CD8-positive, alpha-beta memory T cell (primary cell): Measurements from ENCODE around the gene AURKB. TPM values are rescaled to one million over a fixed set of nuclear protein-coding genes. Genes with fewer than 3 reads are reported as not detected.

Experiments
- CTCF ChIA-PET: fragments of 350-600 bp; sonication (Branson Sonifier 250); formaldehyde crosslinking; loops from one replicate; lab custom pipeline; 2021; ENCODE audit warnings: antibody characterized with exemption; lab: Charles Lee
- POLR2A ChIA-PET: fragments of 350-600 bp; sonication (Branson Sonifier 250); formaldehyde crosslinking; loops from one replicate; lab custom pipeline; 2021; ENCODE audit warnings: antibody characterized with exemption; lab: Charles Lee
- DNase-seq, 5 donors: peaks; one replicate each; pipeline versions ENCODE4 v3.0.0 to v3.0.0-alpha.2; 2020 to 2022; ENCODE audit warnings: mixed read lengths in 1 of 5
- H3K27ac ChIP-seq: one replicate; pipeline ENCODE4 v1.7.0; 2013; ENCODE audit warnings: low read depth, mild to moderate bottlenecking, low read length, moderate library complexity
- H3K27me3 ChIP-seq: 2 replicates; pipeline ENCODE4 v1.7.0; 2013; ENCODE audit warnings: low read length, mild to moderate bottlenecking; ENCODE audit not compliant: insufficient read depth, poor library complexity, severe bottlenecking
- H3K36me3 ChIP-seq: 2 replicates; pipeline ENCODE4 v1.7.0; 2013; ENCODE audit warnings: mild to moderate bottlenecking, low read length, moderate library complexity; ENCODE audit not compliant: insufficient read depth
- H3K4me1 ChIP-seq: 2 replicates; pipeline ENCODE4 v1.7.0; 2013; ENCODE audit warnings: mild to moderate bottlenecking, low read length, moderate library complexity; ENCODE audit not compliant: insufficient read depth
- H3K4me3 ChIP-seq: 2 replicates; pipeline ENCODE4 v1.7.0; 2013; ENCODE audit warnings: mild to moderate bottlenecking, low read length
- H3K9me3 ChIP-seq: 2 replicates; pipeline ENCODE4 v1.7.0; 2013; ENCODE audit warnings: mild to moderate bottlenecking, low read length
- H3K27ac Mint-ChIP-seq, 8 donors: one replicate each; pipeline ENCODE4 v1.8.0; 2020 to 2021; ENCODE audit warnings: mixed read lengths in 8 of 8, mild to moderate bottlenecking in 6 of 8, inconsistent platforms in 3 of 8, moderate library complexity in 3 of 8
- H3K27me3 Mint-ChIP-seq, 2 donors: one replicate each; pipeline ENCODE4 v1.8.0; 2020 to 2021; ENCODE audit warnings: mixed read lengths in 2 of 2, mild to moderate bottlenecking in 1 of 2, moderate library complexity in 1 of 2
- H3K36me3 Mint-ChIP-seq, 3 donors: one replicate each; pipeline ENCODE4 v1.8.0; 2020 to 2021; ENCODE audit warnings: mixed read lengths in 3 of 3, inconsistent platforms in 1 of 3, mild to moderate bottlenecking in 1 of 3
- H3K4me1 Mint-ChIP-seq, 3 donors: one replicate each; pipeline ENCODE4 v1.8.0; 2020 to 2021; ENCODE audit warnings: mixed read lengths in 3 of 3, inconsistent platforms in 1 of 3, mild to moderate bottlenecking in 1 of 3
- H3K4me3 Mint-ChIP-seq, 7 donors: one replicate each; pipeline ENCODE4 v1.8.0; 2020 to 2021; ENCODE audit warnings: mixed read lengths in 7 of 7, mild to moderate bottlenecking in 6 of 7, moderate library complexity in 4 of 7, inconsistent platforms in 2 of 7
- H3K9me3 Mint-ChIP-seq, 5 donors: one replicate each; pipeline ENCODE4 v1.8.0; 2020 to 2022; ENCODE audit warnings: mixed read lengths in 5 of 5, mild to moderate bottlenecking in 3 of 5, moderate library complexity in 2 of 5, inconsistent platforms in 1 of 5
- polyA plus RNA-seq: library from polyadenylated mRNA; unstranded; fragments of 300-500 nt; fragmentation: Illumina TruSeq; gene quantifications from one replicate; pipeline ENCODE4 v1.2.3, GENCODE V29; 2021
- total RNA-seq, 2 experiments: library from RNA; stranded (reverse); gene quantifications; one replicate each; pipeline ENCODE4 v1.2.3, GENCODE V29; 2021

Gene AURKB
- total and polyA plus RNA-seq, 3 experiments from 2014 or later: 0.63 to 94.4 (median 88.1) TPM

DNA sequence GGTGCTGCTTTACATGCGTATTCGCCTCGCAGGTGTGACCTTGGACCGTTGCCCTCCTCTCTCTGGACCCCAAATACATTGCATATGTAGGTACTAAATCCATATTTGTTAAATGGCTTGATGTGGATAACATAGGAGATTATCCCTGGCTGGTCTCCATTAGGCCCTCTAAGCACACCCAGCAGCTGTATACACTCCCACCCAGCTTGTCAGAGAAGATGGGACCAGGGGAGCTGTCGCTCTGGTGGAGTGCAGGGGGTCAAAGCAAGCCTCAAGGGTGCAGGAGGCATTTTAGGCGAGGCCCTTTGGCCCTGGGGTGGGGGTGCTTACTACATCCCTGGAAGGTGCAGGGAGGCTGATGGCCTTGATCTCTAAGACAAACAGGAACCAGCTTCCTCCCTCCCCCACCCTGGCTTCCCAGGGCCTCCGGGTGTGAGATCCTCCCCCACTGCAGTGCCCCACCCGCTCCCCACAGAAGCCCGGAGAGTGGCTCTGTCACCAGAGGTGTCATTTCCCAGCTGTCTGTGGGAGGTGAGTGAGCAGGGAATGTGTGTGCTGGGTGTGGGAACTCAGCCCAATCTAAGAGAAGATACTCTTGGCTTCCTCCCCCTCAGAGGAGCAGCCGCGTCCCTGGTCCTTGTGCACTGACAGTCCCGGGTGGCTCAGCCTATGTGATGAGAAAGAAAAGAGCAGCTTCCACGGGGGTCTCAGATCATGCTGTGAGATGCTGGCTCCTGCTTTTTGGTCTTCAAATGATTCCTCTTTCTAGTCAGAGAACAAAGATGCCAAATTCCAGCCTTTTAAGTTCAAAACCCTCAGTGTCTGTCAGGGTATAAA is 46.2 kb downstream of the AURKB start:
- Histone ChIP-seq H3K4me3 (peak overlapping the region; percentile 49), H3K27ac (peak overlapping the region; percentile 80), H3K4me1 (peaks cover 49% of the 10 kb centered on the region), H3K9me3 (no peaks in the 10 kb centered on the region), H3K27me3 (no peaks in the 10 kb centered on the region), H3K36me3 (peaks cover 26% of the 10 kb centered on the region)
- ChIA-PET CTCF (interaction anchor here (0.7 to 1.5 kb wide), 4 partner anchors 9 to 45 kb away, joined by 3 to 10 read pairs (median 4); partner anchors contain the start of gene BORCS6), POLR2A (interaction anchor here (0.8 to 3.2 kb wide), 12 partner anchors 9 to 131 kb away, joined by 3 to 46 read pairs (median 4); partner anchors contain the start of genes CTC1, PER1, SLC25A35 and TMEM107)
- H3K4me1 Mint-ChIP-seq: peaks cover 46 to 60% (median 51%) of the 10 kb centered on the region in 3 donors
- H3K36me3 Mint-ChIP-seq: peaks cover 0 to 31% (median 8%) of the 10 kb centered on the region in 3 donors
- DNase-seq: peak; percentile 72 to 88 (median 77)
- H3K9me3 Mint-ChIP-seq: no peaks in the 10 kb centered on the region
- peak overlapping the region; percentile 84 to 95 (median 88) for H3K4me3 Mint-ChIP-seq
- peak overlapping the region; percentile 94 to 100 (median 98) for H3K27ac Mint-ChIP-seq
- H3K27me3 Mint-ChIP-seq: peaks cover 0 to 3% of the 10 kb centered on the region in 2 donors

DNA sequence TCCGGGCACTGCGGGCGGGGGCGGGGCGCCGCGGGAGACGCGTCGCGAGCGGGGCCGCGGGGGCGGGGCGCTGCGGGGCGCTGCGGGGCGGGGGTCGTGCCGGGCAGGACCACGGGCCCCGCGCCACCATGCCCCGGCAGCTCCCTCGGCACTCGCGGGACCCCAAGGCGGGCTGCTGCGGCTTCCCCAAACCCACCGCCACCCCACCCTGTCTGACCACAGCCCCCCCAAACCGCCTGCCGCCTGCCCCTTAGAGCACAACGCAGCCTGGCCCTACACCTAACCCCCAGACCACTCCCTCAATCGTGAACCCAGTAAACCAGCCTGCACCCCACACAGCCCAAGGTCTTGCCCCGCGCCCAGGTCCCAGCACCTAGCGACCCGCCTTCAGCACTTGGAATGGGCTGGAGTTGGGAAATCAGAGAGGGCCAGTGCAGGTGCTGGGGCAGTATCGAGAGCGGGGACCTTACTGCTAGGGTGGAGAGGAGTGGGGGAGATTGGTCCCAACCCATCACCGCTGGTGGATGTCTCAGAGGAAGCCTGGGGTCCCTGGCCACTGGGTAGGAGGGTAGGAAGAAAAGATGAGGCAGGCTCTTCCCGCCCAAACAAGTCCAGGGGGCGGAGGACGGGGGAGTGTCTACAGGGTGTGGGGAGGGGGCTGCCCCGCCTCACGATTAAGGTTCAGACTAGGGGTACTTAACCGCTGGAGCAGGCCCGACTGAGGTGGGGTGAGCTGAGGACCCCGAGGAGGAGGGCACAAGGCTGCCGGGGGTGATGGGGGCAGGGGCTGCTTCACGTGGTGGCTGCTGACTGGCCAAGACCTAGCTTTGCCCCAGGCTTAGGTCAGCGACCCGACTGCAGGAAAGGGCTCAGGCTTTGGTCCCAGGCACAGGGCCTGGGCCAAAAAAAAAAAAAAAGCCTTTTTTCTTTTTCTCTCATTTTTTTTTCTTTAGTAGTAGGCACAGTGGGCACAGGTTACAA is 47.1 kb downstream of the AURKB start:
- peak in 2 of 5 donors; percentile 16 to 62 for DNase-seq
- peak overlapping the region; percentile 49 for H3K4me3 ChIP-seq
- POLR2A ChIA-PET: interaction anchor here (0.5 to 3.2 kb wide), 16 partner anchors 8 to 132 kb away, joined by 3 to 46 read pairs (median 4); partner anchors contain the start of genes CTC1, PER1, SLC25A35 and TMEM107
- H3K27me3 ChIP-seq: no peaks in the 10 kb centered on the region
- H3K36me3 Mint-ChIP-seq: peaks cover 5 to 39% (median 13%) of the 10 kb centered on the region in 3 donors
- peak overlapping the region; percentile 94 to 100 (median 98) for H3K27ac Mint-ChIP-seq
- CTCF ChIA-PET: interaction anchor here (0.7 to 3.0 kb wide), 6 partner anchors 10 to 59 kb away, joined by 3 to 11 read pairs (median 4); partner anchors contain the start of gene BORCS6
- H3K9me3 ChIP-seq: no peaks in the 10 kb centered on the region
- peaks cover 54 to 65% (median 58%) of the 10 kb centered on the region in 3 donors for H3K4me1 Mint-ChIP-seq
- peaks cover 57% of the 10 kb centered on the region for H3K4me1 ChIP-seq
- H3K4me3 Mint-ChIP-seq: peak overlapping the region; percentile 84 to 95 (median 88)
- peaks cover 27% of the 10 kb centered on the region for H3K36me3 ChIP-seq
- peaks cover 0 to 3% of the 10 kb centered on the region in 2 donors for H3K27me3 Mint-ChIP-seq
- no peaks in the 10 kb centered on the region for H3K9me3 Mint-ChIP-seq
- peak overlapping the region; percentile 98 for H3K27ac ChIP-seq

DNA sequence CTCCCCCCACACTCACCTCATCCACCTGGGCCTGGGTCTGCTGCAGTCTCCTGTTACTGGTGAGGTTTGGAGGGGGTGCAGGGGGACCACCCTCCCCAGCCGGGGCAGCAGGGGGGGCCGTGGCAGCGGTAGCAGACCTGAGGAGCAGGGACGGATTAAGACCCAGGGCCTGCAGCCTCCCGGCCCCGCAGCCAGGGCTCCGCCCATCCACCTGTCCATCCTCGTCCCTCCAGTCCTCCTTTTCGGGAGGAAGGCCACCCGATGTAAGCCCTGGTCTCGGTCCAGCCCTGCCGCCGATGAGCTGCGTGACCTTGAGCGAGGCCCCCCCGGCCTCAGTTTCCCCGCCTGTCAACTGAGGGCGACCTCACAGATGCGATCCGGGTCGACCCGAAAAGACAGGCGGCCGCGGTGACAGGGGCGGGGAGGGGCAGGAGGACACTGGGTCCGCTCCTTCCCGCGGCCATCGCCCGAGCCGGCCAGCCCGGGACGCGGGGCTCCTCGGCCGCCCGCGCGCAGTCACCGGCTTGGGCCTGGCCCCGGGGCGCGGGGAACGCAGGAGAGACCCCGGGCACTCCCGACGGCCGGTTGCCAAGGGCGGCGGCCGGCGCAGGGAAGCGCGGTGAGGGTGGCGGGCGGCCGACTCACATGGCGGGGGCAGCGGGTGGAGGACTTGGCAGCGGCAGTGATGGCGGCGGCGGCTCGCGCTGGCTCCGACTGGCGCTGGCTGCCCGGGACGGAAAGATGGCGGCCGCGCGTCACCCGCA is 48.0 kb downstream of the AURKB start, which contains the start of gene VAMP2:
Gene VAMP2, minus strand, starts transcription at position 716 of the 764 bp plus-strand sequence. Its CDS starts 69 bp downstream, at position 647.
- Histone ChIP-seq H3K9me3 (no peaks in the 10 kb centered on the region), H3K27me3 (no peaks in the 10 kb centered on the region), H3K4me1 (peaks cover 60% of the 10 kb centered on the region), H3K36me3 (peaks cover 30% of the 10 kb centered on the region), H3K4me3 (peak within 1 kb of the TSS; percentile 96), H3K27ac (peak within 1 kb of the TSS; percentile 98)
- no peaks in the 10 kb centered on the region for H3K9me3 Mint-ChIP-seq
- CTCF ChIA-PET: interaction anchor here (1.0 to 3.0 kb wide), 2 partner anchors 43 to 60 kb away, joined by 3 to 11 read pairs; no protein-coding TSS in a partner anchor
- peak within 1 kb of the TSS; percentile 87 to 95 (median 93) for H3K4me3 Mint-ChIP-seq
- peak; percentile 81 to 90 (median 86) for DNase-seq
- peaks cover 54 to 66% (median 58%) of the 10 kb centered on the region in 3 donors for H3K4me1 Mint-ChIP-seq
- peaks cover 5 to 40% (median 13%) of the 10 kb centered on the region in 3 donors for H3K36me3 Mint-ChIP-seq
- H3K27ac Mint-ChIP-seq: peak within 1 kb of the TSS; percentile 94 to 100 (median 98)
- POLR2A ChIA-PET: interaction anchor here (0.5 to 3.2 kb wide), 4 partner anchors 11 to 43 kb away, joined by 3 to 46 read pairs (median 3); no protein-coding TSS in a partner anchor
- H3K27me3 Mint-ChIP-seq: peaks cover 0 to 3% of the 10 kb centered on the region in 2 donors

DNA sequence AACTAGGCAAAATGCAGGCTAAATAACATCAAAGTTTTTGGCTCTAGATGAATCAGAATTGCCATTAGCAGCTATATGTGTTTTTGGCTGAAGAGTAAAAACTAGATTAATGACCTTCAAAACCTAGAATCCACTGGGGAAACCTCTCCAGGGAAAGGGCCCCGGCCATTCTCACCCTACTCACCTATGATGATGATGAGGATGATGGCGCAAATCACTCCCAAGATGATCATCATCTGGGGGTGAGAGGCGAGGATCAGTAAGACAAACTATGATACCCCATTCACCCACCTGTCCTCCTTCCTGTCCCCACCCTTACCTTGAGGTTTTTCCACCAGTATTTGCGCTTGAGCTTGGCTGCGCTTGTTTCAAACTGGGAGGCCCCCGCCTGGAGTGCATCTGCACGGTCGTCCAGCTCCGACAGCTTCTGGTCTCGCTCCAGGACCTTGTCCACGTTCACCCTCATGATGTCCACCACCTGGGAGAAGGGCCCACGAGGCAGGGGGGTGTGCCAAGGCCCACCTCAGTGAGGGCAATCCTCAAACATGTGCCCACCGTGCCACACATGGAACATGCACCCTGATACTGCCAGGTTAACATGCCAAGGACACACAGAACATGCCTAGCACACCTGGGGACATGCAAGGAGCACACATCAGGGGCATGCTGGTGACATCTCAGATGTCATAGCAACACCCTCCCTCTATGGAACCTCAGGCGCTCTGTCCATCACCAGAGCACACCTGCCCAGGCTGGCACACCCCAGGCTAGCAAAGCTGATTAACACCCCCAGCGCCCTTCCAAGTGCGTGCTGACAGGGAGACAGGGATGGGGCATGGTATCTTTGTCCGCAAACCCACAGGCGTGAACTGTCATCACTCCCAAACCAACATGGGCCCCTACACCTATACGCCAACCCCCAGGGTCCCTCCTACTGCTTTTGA is 48.8 kb downstream of the AURKB start:
- Histone ChIP-seq H3K36me3 (peaks cover 30% of the 10 kb centered on the region), H3K4me3 (peak overlapping the region; percentile 96), H3K27me3 (no peaks in the 10 kb centered on the region), H3K27ac (peak overlapping the region; percentile 98), H3K9me3 (no peaks in the 10 kb centered on the region), H3K4me1 (peaks cover 66% of the 10 kb centered on the region)
- POLR2A ChIA-PET: interaction anchor here (0.6 to 3.2 kb wide), 5 partner anchors 10 to 43 kb away, joined by 3 to 46 read pairs (median 9); partner anchors contain the start of gene PER1
- CTCF ChIA-PET: interaction anchor here (0.9 to 3.9 kb wide), 8 partner anchors 11 to 61 kb away, joined by 3 to 19 read pairs (median 3); no protein-coding TSS in a partner anchor
- peak overlapping the region; percentile 85 to 95 (median 91) for H3K4me3 Mint-ChIP-seq
- peaks cover 5 to 42% (median 13%) of the 10 kb centered on the region in 3 donors for H3K36me3 Mint-ChIP-seq
- peaks cover 0 to 3% of the 10 kb centered on the region in 2 donors for H3K27me3 Mint-ChIP-seq
- H3K9me3 Mint-ChIP-seq: no peaks in the 10 kb centered on the region
- DNase-seq: peak in 2 of 5 donors; percentile 37 to 46
- peak overlapping the region; percentile 93 to 98 (median 96) for H3K27ac Mint-ChIP-seq
- peaks cover 54 to 64% (median 56%) of the 10 kb centered on the region in 3 donors for H3K4me1 Mint-ChIP-seq

DNA sequence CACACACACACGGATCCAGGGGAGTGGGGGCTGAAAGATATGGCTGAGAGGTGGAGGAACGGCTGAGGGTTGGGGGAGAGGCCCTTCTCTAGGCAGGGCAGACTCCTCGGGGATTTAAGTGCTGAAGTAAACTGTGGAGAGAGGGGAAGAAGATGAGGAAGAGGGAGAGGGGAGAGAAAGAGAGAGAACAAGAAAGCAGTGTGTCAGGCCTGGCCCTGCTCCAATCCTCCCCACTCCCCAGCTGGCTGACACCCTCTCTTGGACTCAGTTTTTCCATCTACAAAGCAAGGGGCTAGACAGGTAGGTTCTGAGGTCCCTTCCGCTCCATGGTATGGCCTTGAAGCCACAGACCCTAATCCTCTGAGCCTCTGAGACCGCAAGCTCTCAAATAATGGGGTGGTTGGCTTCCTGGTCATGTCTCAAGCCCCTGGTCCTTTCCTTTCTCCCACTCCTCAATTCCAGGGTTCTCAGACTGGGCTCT is 49.6 kb downstream of the AURKB start:
- ChIA-PET CTCF (interaction anchor here (0.9 to 3.9 kb wide), 7 partner anchors 10 to 61 kb away, joined by 3 to 19 read pairs (median 3); no protein-coding TSS in a partner anchor), POLR2A (interaction anchor here (1.7 to 1.8 kb wide), 2 partner anchors 9 to 12 kb away, joined by 9 to 14 read pairs; partner anchors contain the start of gene PER1)
- DNase-seq: peak in 1 of 5 donors; percentile 55
- peaks cover 5 to 42% (median 13%) of the 10 kb centered on the region in 3 donors for H3K36me3 Mint-ChIP-seq
- Histone ChIP-seq H3K27ac (peak overlapping the region; percentile 98), H3K9me3 (no peaks in the 10 kb centered on the region), H3K4me3 (peak overlapping the region; percentile 96), H3K4me1 (peaks cover 68% of the 10 kb centered on the region), H3K27me3 (no peaks in the 10 kb centered on the region), H3K36me3 (peaks cover 30% of the 10 kb centered on the region)
- H3K9me3 Mint-ChIP-seq: no peaks in the 10 kb centered on the region
- H3K27ac Mint-ChIP-seq: peak overlapping the region; percentile 93 to 98 (median 96)
- peaks cover 0 to 3% of the 10 kb centered on the region in 2 donors for H3K27me3 Mint-ChIP-seq
- peak overlapping the region; percentile 85 to 95 (median 91) for H3K4me3 Mint-ChIP-seq
- peaks cover 54 to 62% (median 55%) of the 10 kb centered on the region in 3 donors for H3K4me1 Mint-ChIP-seq
